NCI-H1092 (cell line): ENCODE measurements around the gene PLPP2.

ENCODE experiments used
- DNase-seq: peaks from one replicate; lab custom pipeline; 2025; lab: John Stamatoyannopoulos, UW

The PLPP2 gene

DNA sequence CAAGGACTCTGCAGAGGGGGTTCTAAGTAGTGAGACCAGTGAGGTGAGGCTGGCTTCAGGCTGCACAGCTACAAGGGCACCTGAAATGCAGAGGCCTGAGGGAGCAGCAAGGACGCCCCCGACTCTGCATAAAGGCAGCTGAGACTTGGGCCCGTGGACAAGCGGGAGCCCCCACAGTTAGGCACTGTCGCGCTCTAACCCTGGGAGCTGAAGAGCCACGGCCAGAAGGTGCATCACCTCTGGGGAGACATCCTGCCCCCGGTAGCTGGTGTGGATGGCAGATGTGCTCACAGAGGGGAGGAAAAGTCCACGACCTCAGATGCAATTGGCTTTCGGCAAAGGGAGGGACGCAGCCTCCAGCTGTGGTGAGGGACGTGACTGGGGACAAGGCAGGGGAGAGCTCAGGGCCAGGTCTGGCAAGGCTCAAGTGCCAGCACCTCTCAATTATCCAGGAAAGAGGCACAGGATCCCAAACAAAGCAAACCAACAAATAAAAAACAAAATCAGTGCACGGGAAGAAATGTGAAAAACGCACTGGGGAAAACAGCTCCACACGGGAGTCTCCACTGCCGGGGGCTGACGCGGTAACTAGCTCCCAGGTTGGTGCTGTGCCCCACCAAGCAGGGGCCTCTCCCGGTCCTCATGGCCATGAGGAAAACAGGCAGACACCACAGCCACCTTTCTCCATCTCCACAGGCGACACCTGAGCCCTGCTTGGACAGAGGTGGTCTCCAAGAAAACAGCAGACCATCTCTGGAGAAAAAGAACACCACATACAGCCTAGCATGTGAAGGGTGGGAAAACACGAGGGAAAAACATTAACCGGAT lies 23.0 kb upstream of the PLPP2 start:
- no peak for DNase-seq

DNA sequence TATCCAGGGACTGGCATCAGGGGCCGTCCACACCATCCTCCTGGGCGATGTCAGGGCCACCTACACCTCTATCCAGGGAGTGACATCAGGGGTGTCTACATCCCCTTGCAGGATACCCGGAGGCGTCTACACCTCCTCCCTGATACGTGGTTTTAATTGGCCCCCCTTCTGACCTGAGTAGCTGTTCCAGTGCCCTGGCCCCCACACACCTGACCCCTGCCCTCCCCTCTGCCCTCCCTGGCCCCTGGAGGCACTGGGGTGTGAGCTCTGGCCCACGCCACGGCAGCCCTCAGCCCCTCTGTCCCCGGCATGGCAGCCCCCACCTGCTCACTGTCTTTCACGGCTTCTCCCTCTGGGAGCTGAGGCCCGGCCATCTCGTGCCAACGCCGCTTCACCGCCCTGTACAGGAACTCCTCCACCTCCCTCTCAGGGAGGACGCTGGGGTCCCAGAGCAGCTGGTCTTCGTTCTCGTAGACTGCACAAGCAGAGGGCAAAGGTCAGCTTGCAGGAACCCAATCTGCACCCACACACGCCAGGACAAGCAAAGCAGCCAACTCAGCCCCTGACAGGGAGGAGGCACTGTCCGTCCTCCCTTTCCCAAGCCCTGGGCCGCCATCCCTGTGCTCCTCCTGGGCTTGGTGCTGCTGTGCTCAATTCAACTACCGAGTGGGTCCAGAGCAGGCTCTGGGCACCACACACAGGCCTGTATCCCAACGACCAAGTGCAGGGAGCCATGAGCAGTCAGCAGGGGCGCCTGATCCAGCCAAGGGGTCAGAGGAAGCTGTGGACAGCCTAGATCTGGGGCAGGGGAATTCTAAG lies 22.2 kb upstream of the PLPP2 start:
- no peak for DNase-seq

DNA sequence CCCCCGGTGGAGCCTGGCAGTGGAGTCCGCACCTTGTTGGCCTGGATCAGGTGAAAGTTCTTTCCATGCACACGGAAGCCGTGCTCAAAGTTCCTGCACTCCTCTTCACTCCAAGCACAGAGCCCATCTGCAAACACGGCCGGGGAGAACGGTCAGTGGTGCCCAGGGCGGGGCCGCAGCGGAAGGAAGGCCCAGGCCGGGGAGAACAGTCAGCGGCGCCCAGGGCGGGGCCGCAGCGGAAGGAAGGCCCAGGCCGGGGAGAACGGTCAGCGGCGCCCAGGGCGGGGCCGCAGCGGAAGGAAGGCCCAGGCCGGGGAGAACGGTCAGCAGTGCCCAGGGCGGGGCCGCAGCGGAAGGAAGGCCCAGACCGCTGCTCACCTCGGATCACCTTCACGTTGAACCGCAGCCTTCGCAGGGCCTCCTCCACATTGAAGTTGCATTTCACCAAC lies 20.6 kb upstream of the PLPP2 start:
- DNase-seq: no peak

DNA sequence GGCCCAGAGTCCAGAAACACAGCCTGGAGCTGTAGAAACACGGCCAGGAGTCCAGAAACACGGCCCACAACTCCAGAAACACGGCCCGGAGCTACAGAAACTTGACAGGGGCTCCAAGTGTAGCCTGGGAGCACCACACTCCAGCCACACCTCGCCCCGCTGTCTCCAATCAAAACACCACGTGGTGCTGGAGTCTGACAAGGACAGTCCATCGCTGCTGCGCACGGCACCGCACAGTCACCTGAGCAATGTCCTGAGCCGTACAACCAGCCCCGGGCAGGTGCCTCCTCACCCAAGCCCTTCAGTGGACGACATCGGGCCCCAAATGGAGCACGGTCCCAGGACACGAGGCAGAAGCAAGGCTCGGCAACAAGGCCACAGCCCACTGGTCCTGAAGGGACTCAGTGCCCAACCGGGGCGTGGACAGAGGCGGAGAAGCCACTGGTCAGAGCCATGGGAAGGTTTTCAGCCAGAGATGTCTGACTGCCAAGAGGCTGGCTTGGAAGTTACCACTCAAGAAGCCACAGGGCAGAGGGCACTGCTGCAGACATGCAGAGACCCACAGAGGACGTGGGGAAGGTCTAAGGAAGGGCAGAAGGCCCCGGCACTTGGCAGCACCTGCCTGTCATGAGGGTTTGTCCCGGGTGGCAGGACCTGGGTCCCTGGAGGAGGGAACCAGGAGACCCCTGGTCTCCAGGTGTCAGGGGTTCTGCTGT lies 19.7 kb upstream of the PLPP2 start:
- DNase-seq: no peak

- no peak for DNase-seq
Observed at GRCh38 chr19:310141-310651, 19.0 kb upstream of the PLPP2 start.

DNA sequence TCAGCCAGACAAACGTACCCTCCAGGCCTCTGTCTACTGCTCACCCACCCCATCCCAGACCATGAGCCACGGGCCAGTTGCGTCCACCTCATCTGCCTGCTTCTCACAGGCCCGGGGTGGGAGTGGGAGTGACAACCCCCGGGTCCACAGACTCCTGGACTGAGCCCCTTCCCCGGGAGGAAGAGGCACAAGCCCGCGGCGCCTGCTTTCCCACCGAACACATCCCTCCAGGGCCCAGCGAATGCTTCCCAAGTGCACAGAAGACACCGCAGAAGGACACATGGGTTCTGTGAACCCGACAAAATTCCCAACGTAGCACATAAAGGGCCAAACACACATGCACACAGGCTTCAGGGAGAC lies 18.0 kb upstream of the PLPP2 start:
- no peak for DNase-seq

DNA sequence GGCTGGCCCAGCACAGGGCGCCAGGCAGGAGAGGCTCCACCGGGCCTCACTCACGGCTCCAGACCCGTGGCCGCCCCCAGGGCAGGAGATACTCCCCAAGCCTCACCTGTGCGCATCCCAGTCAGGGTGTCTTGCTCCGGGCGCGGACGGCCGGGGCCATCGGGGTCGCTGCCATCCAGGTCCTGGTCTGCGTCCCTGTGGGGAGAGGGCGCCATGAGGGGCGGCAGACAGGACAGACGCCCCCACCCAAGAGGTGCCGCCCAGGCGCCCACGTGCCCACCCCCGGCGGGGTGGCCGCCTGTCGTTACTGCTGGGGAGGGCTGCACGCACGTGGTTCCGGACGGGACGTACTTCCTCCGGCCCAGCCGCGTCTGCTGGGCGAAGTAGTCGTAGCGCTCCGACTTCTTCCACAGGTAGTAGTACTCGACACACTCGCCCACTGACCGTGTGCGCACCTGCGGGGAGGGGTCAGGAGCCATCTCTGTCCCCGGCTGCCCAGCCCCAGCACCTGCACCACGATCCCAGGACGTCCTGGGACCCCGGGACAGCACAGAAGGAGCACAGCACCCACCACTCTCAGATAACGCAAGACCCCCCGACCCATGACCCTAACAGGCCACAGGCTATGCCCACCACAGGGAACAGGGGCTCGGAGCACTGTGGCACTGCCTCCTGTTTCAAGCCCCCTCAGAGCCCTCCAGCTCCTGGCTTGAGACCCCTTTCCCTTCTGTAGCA lies 17.4 kb upstream of the PLPP2 start:
- DNase-seq: no peak

GRCh38 chr19:307793-308420 lies 16.7 kb upstream of the PLPP2 start:
- DNase-seq: no peak

GRCh38 chr19:307111-307531 lies 15.9 kb upstream of the PLPP2 start:
- DNase-seq: no peak

GRCh38 chr19:306151-306900 lies 15.1 kb upstream of the PLPP2 start:
- DNase-seq: no peak

- no peak for DNase-seq
Observed at GRCh38 chr19:305240-306150, 14.3 kb upstream of the PLPP2 start.

GRCh38 chr19:296476-297225 lies 5.4 kb upstream of the PLPP2 start:
- DNase-seq: no peak

DNA sequence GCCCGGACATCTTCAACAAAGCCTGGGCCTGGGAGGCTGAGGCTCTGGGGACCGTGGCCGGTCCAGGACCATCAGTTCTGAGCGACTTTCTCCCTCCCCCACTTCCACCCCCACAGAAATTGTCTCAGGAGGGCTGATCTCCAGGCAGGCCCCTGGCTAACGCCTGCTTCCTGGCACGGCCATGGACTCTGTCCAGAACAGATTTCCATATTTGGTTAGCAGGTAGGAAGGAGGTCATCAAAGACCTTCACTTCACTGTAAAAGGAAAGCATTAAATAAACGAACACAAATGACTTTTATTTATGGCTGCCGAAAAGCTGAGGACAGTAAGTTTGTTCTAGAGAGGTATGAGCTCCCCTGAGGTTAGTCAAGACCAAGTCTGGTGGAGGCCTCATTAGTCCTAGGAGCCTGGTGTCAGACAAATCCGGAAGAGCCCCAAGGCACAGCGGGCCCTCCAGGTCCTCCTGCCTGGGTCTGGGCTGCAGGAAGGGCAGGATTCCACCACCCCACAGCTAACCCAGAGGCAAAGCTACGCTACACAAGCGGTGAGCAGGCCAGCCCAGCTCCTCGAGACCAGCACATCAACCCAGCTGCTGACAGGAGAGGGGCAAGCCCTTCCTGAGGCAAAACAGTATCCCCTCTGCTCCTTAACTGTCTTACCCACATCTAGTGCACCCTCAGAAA lies 4.6 kb upstream of the PLPP2 start:
- no peak for DNase-seq

GRCh38 chr19:294946-295686 lies 3.9 kb upstream of the PLPP2 start:
- no peak for DNase-seq

GRCh38 chr19:294341-294945 lies 3.2 kb upstream of the PLPP2 start:
- no peak for DNase-seq

DNA sequence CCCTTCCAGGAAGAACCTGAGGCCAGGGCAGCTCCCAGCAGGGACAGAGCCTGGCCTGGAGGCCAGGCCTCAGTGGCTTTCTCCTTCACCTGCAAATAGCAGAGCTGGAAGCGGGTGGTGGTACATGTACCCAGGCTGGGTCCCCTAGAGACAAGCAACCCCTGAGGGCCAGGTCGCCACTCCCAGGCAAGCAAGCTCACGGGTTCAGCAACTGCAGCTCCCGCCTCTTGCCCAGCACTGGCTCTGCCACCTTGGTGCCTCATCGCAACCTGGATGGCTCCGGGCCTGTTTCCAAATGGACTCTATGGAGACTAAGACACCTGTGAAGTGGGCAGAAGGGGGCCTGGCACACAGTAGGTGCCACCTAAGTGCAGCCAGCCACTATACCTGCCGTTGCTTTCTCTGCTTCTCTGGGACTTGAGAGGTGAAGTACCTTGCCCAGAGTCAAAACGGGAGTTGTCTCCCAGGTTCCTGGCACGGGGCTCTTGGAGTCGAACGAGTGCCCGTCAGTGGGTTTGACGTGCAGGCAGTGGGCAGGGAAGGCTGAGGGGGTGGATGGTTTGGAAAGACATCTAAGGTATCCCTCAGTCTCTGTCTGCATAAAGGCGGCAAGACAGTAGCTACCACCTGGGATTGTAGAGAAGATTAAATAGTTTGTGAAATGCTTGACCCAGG lies 2.4 kb upstream of the PLPP2 start:
- no peak for DNase-seq
